Measurements from ENCODE around the gene CDK9.

Gene CDK9

GRCh38 chr9:127809002-127809539 lies 23.2 kb downstream of the CDK9 start:
- H3K27me3 ChIP-seq (ENCODE audit: control insufficient read depth in 3 of 3, insufficient read depth in 3 of 3, low read depth in 1 of 3, low read length in 3 of 3): no peaks in the 10 kb centered on the region
- no peak overlapping the region for H2AK5ac ChIP-seq (ENCODE audit: low read depth, low read length)
- H3K9ac ChIP-seq (ENCODE audit: low read depth, low read length, poor library complexity): peak overlapping the region; percentile 87
- no peaks in the 10 kb centered on the region for H3K9me3 ChIP-seq (replicated peaks in 1 of 2; ENCODE audit: control insufficient read depth in 2 of 2, insufficient read depth in 1 of 2, low read depth in 1 of 2, low read length in 2 of 2)
- peak overlapping the region; percentile 34 for H3K23ac ChIP-seq (ENCODE audit: low read depth, low read length, poor library complexity)
- H3K4ac ChIP-seq (ENCODE audit: low read length): no peak overlapping the region
- no peak overlapping the region for H2BK12ac ChIP-seq (ENCODE audit: low read length)
- peaks cover under 1 to 10% of the 10 kb centered on the region in 2 donors for H3K4me1 ChIP-seq (ENCODE audit: control insufficient read depth in 2 of 2, insufficient read depth in 1 of 2, low read depth in 1 of 2, low read length in 2 of 2)
- H2BK15ac ChIP-seq (ENCODE audit: low read length): no peak overlapping the region
- H4K8ac ChIP-seq (ENCODE audit: low read depth, low read length): no peak overlapping the region
- peak overlapping the region; percentile 48 for H3K18ac ChIP-seq (ENCODE audit: low read length)
- H3K36me3 ChIP-seq (replicated peaks in 1 of 2; ENCODE audit: control insufficient read depth in 2 of 2, insufficient read depth in 2 of 2, low read length in 2 of 2): peaks cover 33 to 87% of the 10 kb centered on the region in 2 donors
- no peak overlapping the region for H3K27ac ChIP-seq (replicated peaks; ENCODE audit: low read length)
- H3K14ac ChIP-seq (ENCODE audit: low read length): no peak overlapping the region
- H4K91ac ChIP-seq (ENCODE audit: low read depth, low read length, poor library complexity): no peak overlapping the region
- WGBS, 2 donors (ENCODE audit: extremely low coverage in 2 of 2, insufficient read length in 2 of 2, insufficient replicate concordance in 1 of 2): no CpG with 5 or more reads among the region's 9 CpGs
- H2AFZ ChIP-seq (ENCODE audit: low read length): no peak overlapping the region
- H2BK120ac ChIP-seq (ENCODE audit: low read depth, low read length): no peak overlapping the region
- no peak for DNase-seq (ENCODE audit: low spot score)
- no peak overlapping the region for H3K4me3 ChIP-seq (ENCODE audit: low read length in 2 of 2)
- no peak overlapping the region for H2BK5ac ChIP-seq (ENCODE audit: low read length)
- H3K4me2 ChIP-seq (ENCODE audit: insufficient read depth, low read length, poor library complexity, severe bottlenecking): no peak overlapping the region
- H3K79me1 ChIP-seq (ENCODE audit: low read depth, low read length): peaks cover 5% of the 10 kb centered on the region

- H2AK5ac ChIP-seq (ENCODE audit: low read depth, low read length): no peak overlapping the region
- H3K27me3 ChIP-seq (ENCODE audit: control insufficient read depth in 3 of 3, insufficient read depth in 3 of 3, low read depth in 1 of 3, low read length in 3 of 3): no peaks in the 10 kb centered on the region
- H4K8ac ChIP-seq (ENCODE audit: low read depth, low read length): peak overlapping the region; percentile 43
- no peak overlapping the region for H3K14ac ChIP-seq (ENCODE audit: low read length)
- no peak overlapping the region for H3K4ac ChIP-seq (ENCODE audit: low read length)
- WGBS, 2 donors (ENCODE audit: extremely low coverage in 2 of 2, insufficient read length in 2 of 2, insufficient replicate concordance in 1 of 2): no CpG with 5 or more reads among the region's 57 CpGs
- H3K9me3 ChIP-seq (replicated peaks in 1 of 2; ENCODE audit: control insufficient read depth in 2 of 2, insufficient read depth in 1 of 2, low read depth in 1 of 2, low read length in 2 of 2): no peaks in the 10 kb centered on the region
- H3K36me3 ChIP-seq (replicated peaks in 1 of 2; ENCODE audit: control insufficient read depth in 2 of 2, insufficient read depth in 2 of 2, low read length in 2 of 2): peaks cover 34 to 83% of the 10 kb centered on the region in 2 donors
- peak overlapping the region; percentile 1 for H2BK5ac ChIP-seq (ENCODE audit: low read length)
- H2AFZ ChIP-seq (ENCODE audit: low read length): no peak overlapping the region
- H2BK15ac ChIP-seq (ENCODE audit: low read length): peak overlapping the region; percentile 52
- peaks cover 0 to 11% of the 10 kb centered on the region in 2 donors for H3K4me1 ChIP-seq (ENCODE audit: control insufficient read depth in 2 of 2, insufficient read depth in 1 of 2, low read depth in 1 of 2, low read length in 2 of 2)
- peak overlapping the region in 1 of 2 donors; percentile 28 for H3K4me3 ChIP-seq (ENCODE audit: low read length in 2 of 2)
- peak overlapping the region; percentile 65 for H3K4me2 ChIP-seq (ENCODE audit: insufficient read depth, low read length, poor library complexity, severe bottlenecking)
- H2BK120ac ChIP-seq (ENCODE audit: low read depth, low read length): no peak overlapping the region
- H2BK12ac ChIP-seq (ENCODE audit: low read length): no peak overlapping the region
- no peak overlapping the region for H4K91ac ChIP-seq (ENCODE audit: low read depth, low read length, poor library complexity)
- no peak overlapping the region for H3K27ac ChIP-seq (replicated peaks; ENCODE audit: low read length)
- peak overlapping the region; percentile 34 for H3K23ac ChIP-seq (ENCODE audit: low read depth, low read length, poor library complexity)
- peak overlapping the region; percentile 70 for H3K18ac ChIP-seq (ENCODE audit: low read length)
- H3K9ac ChIP-seq (ENCODE audit: low read depth, low read length, poor library complexity): peak overlapping the region; percentile 87
- H3K79me1 ChIP-seq (ENCODE audit: low read depth, low read length): peaks cover 2% of the 10 kb centered on the region
- DNase-seq (ENCODE audit: low spot score): peak; percentile 51
These were observed 23.9 kb downstream of the CDK9 start for GRCh38 chr9:127809540-127810377.

- no peak overlapping the region for H3K4me3 ChIP-seq (ENCODE audit: low read length in 2 of 2)
- H3K14ac ChIP-seq (ENCODE audit: low read length): no peak overlapping the region
- peak overlapping the region; percentile 2 for H3K9ac ChIP-seq (ENCODE audit: low read depth, low read length, poor library complexity)
- H3K4me1 ChIP-seq (ENCODE audit: control insufficient read depth in 2 of 2, insufficient read depth in 1 of 2, low read depth in 1 of 2, low read length in 2 of 2): peaks cover 0 to 11% of the 10 kb centered on the region in 2 donors
- H2AK5ac ChIP-seq (ENCODE audit: low read depth, low read length): no peak overlapping the region
- WGBS, 2 donors (ENCODE audit: extremely low coverage in 2 of 2, insufficient read length in 2 of 2, insufficient replicate concordance in 1 of 2): no CpG with 5 or more reads among the region's 10 CpGs
- H3K27me3 ChIP-seq (ENCODE audit: control insufficient read depth in 3 of 3, insufficient read depth in 3 of 3, low read depth in 1 of 3, low read length in 3 of 3): no peaks in the 10 kb centered on the region
- H3K18ac ChIP-seq (ENCODE audit: low read length): peak overlapping the region; percentile 2
- no peak overlapping the region for H4K91ac ChIP-seq (ENCODE audit: low read depth, low read length, poor library complexity)
- no peaks in the 10 kb centered on the region for H3K9me3 ChIP-seq (replicated peaks in 1 of 2; ENCODE audit: control insufficient read depth in 2 of 2, insufficient read depth in 1 of 2, low read depth in 1 of 2, low read length in 2 of 2)
- H3K4ac ChIP-seq (ENCODE audit: low read length): no peak overlapping the region
- peaks cover 2% of the 10 kb centered on the region for H3K79me1 ChIP-seq (ENCODE audit: low read depth, low read length)
- peak overlapping the region; percentile 65 for H3K4me2 ChIP-seq (ENCODE audit: insufficient read depth, low read length, poor library complexity, severe bottlenecking)
- no peak overlapping the region for H4K8ac ChIP-seq (ENCODE audit: low read depth, low read length)
- H2AFZ ChIP-seq (ENCODE audit: low read length): no peak overlapping the region
- H2BK5ac ChIP-seq (ENCODE audit: low read length): peak overlapping the region; percentile 1
- H2BK15ac ChIP-seq (ENCODE audit: low read length): no peak overlapping the region
- H3K23ac ChIP-seq (ENCODE audit: low read depth, low read length, poor library complexity): no peak overlapping the region
- H3K36me3 ChIP-seq (replicated peaks in 1 of 2; ENCODE audit: control insufficient read depth in 2 of 2, insufficient read depth in 2 of 2, low read length in 2 of 2): peaks cover 36 to 77% of the 10 kb centered on the region in 2 donors
- no peak overlapping the region for H2BK120ac ChIP-seq (ENCODE audit: low read depth, low read length)
- no peak overlapping the region for H3K27ac ChIP-seq (replicated peaks; ENCODE audit: low read length)
- no peak for DNase-seq (ENCODE audit: low spot score)
- H2BK12ac ChIP-seq (ENCODE audit: low read length): no peak overlapping the region
These were observed 24.7 kb downstream of the CDK9 start for GRCh38 chr9:127810378-127811187.

- H4K91ac ChIP-seq (ENCODE audit: low read depth, low read length, poor library complexity): no peak overlapping the region
- WGBS, 2 donors (ENCODE audit: extremely low coverage in 2 of 2, insufficient read length in 2 of 2, insufficient replicate concordance in 1 of 2): no CpG with 5 or more reads among the region's 6 CpGs
These were observed 26.2 kb downstream of the CDK9 start for GRCh38 chr9:127812011-127812410.

More at GRCh38 chr9:127812011-127812410, 26.2 kb downstream of the CDK9 start:
- Histone ChIP-seq H2BK12ac (ENCODE audit: low read length) (no peak overlapping the region), H3K14ac (ENCODE audit: low read length) (no peak overlapping the region), H3K36me3 (replicated peaks in 1 of 2; ENCODE audit: control insufficient read depth in 2 of 2, insufficient read depth in 2 of 2, low read length in 2 of 2) (peaks cover 39 to 63% of the 10 kb centered on the region in 2 donors), H3K27me3 (ENCODE audit: control insufficient read depth in 3 of 3, insufficient read depth in 3 of 3, low read depth in 1 of 3, low read length in 3 of 3) (no peaks in the 10 kb centered on the region), H2BK5ac (ENCODE audit: low read length) (no peak overlapping the region), H3K18ac (ENCODE audit: low read length) (no peak overlapping the region), H2AFZ (ENCODE audit: low read length) (no peak overlapping the region), H3K9me3 (replicated peaks in 1 of 2; ENCODE audit: control insufficient read depth in 2 of 2, insufficient read depth in 1 of 2, low read depth in 1 of 2, low read length in 2 of 2) (no peaks in the 10 kb centered on the region), H2BK15ac (ENCODE audit: low read length) (no peak overlapping the region), H2BK120ac (ENCODE audit: low read depth, low read length) (no peak overlapping the region), H3K4me1 (ENCODE audit: control insufficient read depth in 2 of 2, insufficient read depth in 1 of 2, low read depth in 1 of 2, low read length in 2 of 2) (peaks cover 0 to 11% of the 10 kb centered on the region in 2 donors), H3K4ac (ENCODE audit: low read length) (no peak overlapping the region), H3K79me1 (ENCODE audit: low read depth, low read length) (peaks cover 2% of the 10 kb centered on the region), H3K9ac (ENCODE audit: low read depth, low read length, poor library complexity) (no peak overlapping the region), H3K23ac (ENCODE audit: low read depth, low read length, poor library complexity) (no peak overlapping the region), H4K8ac (ENCODE audit: low read depth, low read length) (no peak overlapping the region), H3K4me3 (ENCODE audit: low read length in 2 of 2) (no peak overlapping the region), H2AK5ac (ENCODE audit: low read depth, low read length) (no peak overlapping the region), H3K27ac (replicated peaks; ENCODE audit: low read length) (no peak overlapping the region), H3K4me2 (ENCODE audit: insufficient read depth, low read length, poor library complexity, severe bottlenecking) (no peak overlapping the region)
- DNase-seq (ENCODE audit: low spot score): no peak
